Thoracic aorta (tissue), 2 donors: Measurements from ENCODE around the gene SYCP2. TPM values are rescaled to one million over a fixed set of nuclear protein-coding genes. Genes with fewer than 3 reads are reported as not detected.

Source experiments
- ATAC-seq: fragments of 150-250 bp; one replicate; pipeline ENCODE4 v1.8.0; 2017; ENCODE audit warnings: low read depth; ENCODE audit not compliant: insufficient number of reproducible peaks, low FRiP score
- DNase-seq: peaks from one replicate; pipeline ENCODE4 v3.0.0-alpha.2; 2020; ENCODE audit warnings: low spot score
- H3K27ac ChIP-seq, 2 donors: fragments of 200-600 bp; sonication (generic); 1 replicate in 1 of 2; 2 replicates in 1 of 2; pipeline ENCODE4 v1.5.1; 2016; ENCODE audit warnings: mild to moderate bottlenecking in 2 of 2, moderate library complexity in 2 of 2
- H3K27me3 ChIP-seq: fragments of 200-600 bp; sonication (generic); replicated peaks from 2 replicates; pipeline ENCODE4 v1.6.0; 2016; ENCODE audit warnings: mild to moderate bottlenecking; ENCODE audit not compliant: insufficient read depth
- H3K36me3 ChIP-seq: fragments of 200-600 bp; sonication (generic); one replicate; pipeline ENCODE4 v1.5.1; 2016
- H3K4me1 ChIP-seq, 2 donors: fragments of 200-600 bp; sonication (generic); 1 replicate in 1 of 2; 2 replicates in 1 of 2; pipeline versions ENCODE4 v1.5.1 to v1.6.0; 2016; ENCODE audit warnings: low read depth in 2 of 2, mild to moderate bottlenecking in 1 of 2; ENCODE audit not compliant: control insufficient read depth in 1 of 2
- H3K4me3 ChIP-seq: fragments of 200-600 bp; sonication (generic); 2 replicates; pipeline ENCODE4 v1.5.1; 2016; ENCODE audit warnings: mild to moderate bottlenecking
- H3K9me3 ChIP-seq: fragments of 200-600 bp; sonication (generic); 2 replicates; pipeline ENCODE4 v1.5.1; 2016
- CTCF ChIP-seq: fragments of 200-600 bp; sonication (generic); IDR thresholded peaks from one replicate; pipeline ENCODE4 v1.5.1; 2019; ENCODE audit warnings: antibody characterized with exemption
- total RNA-seq, 2 donors: library from RNA; depleted of rRNA; stranded (reverse); fragments of >200 nt; gene quantifications; one replicate each; pipeline versions ENCODE4 v1.1.0 to v1.2.3, GENCODE V29; 2016

Gene SYCP2
- total RNA-seq, 2 donors from 2014 or later = 0.71 to 0.95 TPM

- Histone ChIP-seq H3K27ac (no peak overlapping the region), H3K9me3 (no peaks in the 10 kb centered on the region), H3K36me3 (no peaks in the 10 kb centered on the region), H3K4me1 (no peaks in the 10 kb centered on the region), H3K4me3 (no peak overlapping the region), H3K27me3 (no peaks in the 10 kb centered on the region)
- no peak for TF ChIP-seq CTCF
- no peak for ATAC-seq
- DNase-seq = no peak
Measured at GRCh38 chr20:59925899-59926298, 7.5 kb downstream of the SYCP2 start.

GRCh38 chr20:59925359-59925758 is 8.1 kb downstream of the SYCP2 start:
- ATAC-seq = no peak
- H3K27me3 ChIP-seq = no peaks in the 10 kb centered on the region
- no peaks in the 10 kb centered on the region for H3K9me3 ChIP-seq
- no peaks in the 10 kb centered on the region for H3K36me3 ChIP-seq
- H3K27ac ChIP-seq = no peak overlapping the region
- DNase-seq = no peak
- no peak for TF ChIP-seq CTCF
- no peaks in the 10 kb centered on the region for H3K4me1 ChIP-seq
- H3K4me3 ChIP-seq = no peak overlapping the region

GRCh38 chr20:59923514-59923913 is 9.9 kb downstream of the SYCP2 start:
- ATAC-seq (no peak), DNase-seq (no peak)
- no peaks in the 10 kb centered on the region for H3K27me3 ChIP-seq
- no peaks in the 10 kb centered on the region for H3K36me3 ChIP-seq
- H3K27ac ChIP-seq = no peak overlapping the region
- no peaks in the 10 kb centered on the region for H3K9me3 ChIP-seq
- no peak for TF ChIP-seq CTCF
- H3K4me1 ChIP-seq = no peaks in the 10 kb centered on the region
- no peak overlapping the region for H3K4me3 ChIP-seq

GRCh38 chr20:59920944-59921343 is 12.5 kb downstream of the SYCP2 start:
- Histone ChIP-seq H3K27ac (no peak overlapping the region), H3K27me3 (no peaks in the 10 kb centered on the region), H3K4me1 (no peaks in the 10 kb centered on the region), H3K9me3 (no peaks in the 10 kb centered on the region), H3K4me3 (no peak overlapping the region), H3K36me3 (no peaks in the 10 kb centered on the region)
- no peak for ATAC-seq
- DNase-seq = no peak
- no peak for TF ChIP-seq CTCF

GRCh38 chr20:59912609-59913008 is 20.8 kb downstream of the SYCP2 start:
- no peaks in the 10 kb centered on the region for H3K36me3 ChIP-seq

More at GRCh38 chr20:59912609-59913008, 20.8 kb downstream of the SYCP2 start:
- DNase-seq = no peak
- no peak for ATAC-seq
- Histone ChIP-seq H3K9me3 (no peaks in the 10 kb centered on the region), H3K27ac (no peak overlapping the region), H3K4me1 (no peaks in the 10 kb centered on the region), H3K27me3 (no peaks in the 10 kb centered on the region), H3K4me3 (no peak overlapping the region)
- TF ChIP-seq CTCF = no peak
